Measurements from ENCODE around the gene ST8SIA6.

- TF ChIP-seq CTCF (IDR thresholded peaks at IDR 0.05; ENCODE audit: insufficient read depth, low read length, poor library complexity, severe bottlenecking): peak; percentile 86
- no peak for TF ChIP-seq EZH2phosphoT487 (conservative IDR thresholded peaks at IDR 0.05; ENCODE audit: low read length)
These were observed 78.3 kb downstream of the ST8SIA6 start for GRCh38 chr10:17375936-17376584.

Measured in SU-DHL-6 (cell line).